Glutamatergic neuron (in vitro differentiated cells): ENCODE measurements around the gene TMCO6. TPM values are rescaled to one million over a fixed set of nuclear protein-coding genes. Genes with fewer than 3 reads are reported as not detected.
A peak's percentile ranks its signal among the peaks of the same experiment; 100 is the strongest.
"Not testable (repeated sequence)": the region's sequence is repeated elsewhere in the genome, so short reads cannot be mapped to it uniquely, and the experiment has no call there.

ENCODE experiments used
- DNase-seq: peaks from one replicate; pipeline ENCODE4 v3.0.0; 2022
- H3K27ac Mint-ChIP-seq: one replicate; pipeline ENCODE4 v1.8.0; 2020; ENCODE audit warnings: mild to moderate bottlenecking, mixed read lengths, inconsistent platforms; ENCODE audit not compliant: unreplicated experiment
- H3K27me3 Mint-ChIP-seq: one replicate; pipeline ENCODE4 v1.8.0; 2020; ENCODE audit warnings: mild to moderate bottlenecking, moderate library complexity, mixed read lengths, inconsistent platforms; ENCODE audit not compliant: unreplicated experiment
- H3K36me3 Mint-ChIP-seq: one replicate; pipeline ENCODE4 v1.8.0; 2020; ENCODE audit warnings: mild to moderate bottlenecking, mixed read lengths, inconsistent platforms; ENCODE audit not compliant: unreplicated experiment
- H3K4me1 Mint-ChIP-seq: one replicate; pipeline ENCODE4 v1.8.0; 2020; ENCODE audit warnings: mild to moderate bottlenecking, low read depth, mixed read lengths, inconsistent platforms; ENCODE audit not compliant: unreplicated experiment
- H3K4me3 Mint-ChIP-seq: one replicate; pipeline ENCODE4 v1.8.0; 2020; ENCODE audit warnings: mild to moderate bottlenecking, mixed read lengths, inconsistent platforms; ENCODE audit not compliant: unreplicated experiment
- H3K9me3 Mint-ChIP-seq: one replicate; pipeline ENCODE4 v1.8.0; 2020; ENCODE audit warnings: mild to moderate bottlenecking, moderate library complexity, mixed read lengths, inconsistent platforms; ENCODE audit not compliant: unreplicated experiment
- CTCF ChIP-seq: fragments of 200-600 bp; sonication (generic); IDR thresholded peaks from one replicate; pipeline ENCODE4 v1.5.0; 2021; ENCODE audit not compliant: partially characterized antibody, unreplicated experiment
- total RNA-seq: library from RNA; stranded (reverse); fragmentation: NEBNext Ultra II Directional; extraction: Animal tissue kit (Norgen Biotek cat#: 25700); gene quantifications from one replicate; pipeline ENCODE4 v1.2.1, GENCODE V29; 2021; ENCODE audit not compliant: unreplicated experiment

Gene TMCO6
- total RNA-seq, 1 donor from 2014 or later, result 12.5 TPM

DNA sequence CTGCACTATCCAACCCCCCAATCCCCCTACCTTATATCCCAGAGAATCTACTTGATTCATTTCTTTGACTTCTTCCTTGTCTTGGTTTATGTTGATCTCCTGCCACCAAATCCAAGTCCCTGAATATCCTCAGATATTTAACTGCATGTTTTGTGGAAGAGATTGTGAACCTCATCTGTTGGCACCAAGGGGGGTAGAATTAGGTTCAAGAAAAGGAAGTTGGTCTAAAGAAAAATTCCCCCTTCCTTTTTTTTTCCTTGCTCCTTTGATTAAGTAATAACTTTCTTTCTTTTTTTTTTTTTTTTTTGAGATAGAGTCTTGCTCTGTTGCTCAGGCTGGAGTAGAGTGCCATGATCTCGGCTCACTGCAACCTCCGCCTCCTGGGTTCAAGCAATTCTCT, 5.8 kb upstream of the TMCO6 start:
- Mint-ChIP-seq H3K4me3 (no peak overlapping the region), H3K27ac (no peak overlapping the region), H3K36me3 (peaks cover 7% of the 10 kb centered on the region), H3K9me3 (peaks cover 3% of the 10 kb centered on the region), H3K27me3 (peaks cover 13% of the 10 kb centered on the region), H3K4me1 (no peaks in the 10 kb centered on the region)
- DNase-seq, result no peak
- TF ChIP-seq CTCF, result no peak

GRCh38 chr5:140634103-140634502, 5.1 kb upstream of the TMCO6 start:
- H3K4me1 Mint-ChIP-seq, result peaks cover 3% of the 10 kb centered on the region
- DNase-seq, result no peak

GRCh38 chr5:140635291-140636257, 3.7 kb upstream of the TMCO6 start:
- peaks cover 7% of the 10 kb centered on the region for H3K4me1 Mint-ChIP-seq
- no peak for TF ChIP-seq CTCF
- H3K27me3 Mint-ChIP-seq, result peaks cover 23% of the 10 kb centered on the region
- H3K9me3 Mint-ChIP-seq, result peaks cover 11% of the 10 kb centered on the region
- no peak for DNase-seq
- H3K4me3 Mint-ChIP-seq, result no peak overlapping the region
- peaks cover 7% of the 10 kb centered on the region for H3K36me3 Mint-ChIP-seq
- H3K27ac Mint-ChIP-seq, result no peak overlapping the region

More at GRCh38 chr5:140634103-140634502, 5.1 kb upstream of the TMCO6 start:
- Mint-ChIP-seq H3K27me3 (peaks cover 17% of the 10 kb centered on the region), H3K4me3 (no peak overlapping the region), H3K27ac (no peak overlapping the region), H3K36me3 (peaks cover 7% of the 10 kb centered on the region), H3K9me3 (peaks cover 7% of the 10 kb centered on the region)
- no peak for TF ChIP-seq CTCF

DNA sequence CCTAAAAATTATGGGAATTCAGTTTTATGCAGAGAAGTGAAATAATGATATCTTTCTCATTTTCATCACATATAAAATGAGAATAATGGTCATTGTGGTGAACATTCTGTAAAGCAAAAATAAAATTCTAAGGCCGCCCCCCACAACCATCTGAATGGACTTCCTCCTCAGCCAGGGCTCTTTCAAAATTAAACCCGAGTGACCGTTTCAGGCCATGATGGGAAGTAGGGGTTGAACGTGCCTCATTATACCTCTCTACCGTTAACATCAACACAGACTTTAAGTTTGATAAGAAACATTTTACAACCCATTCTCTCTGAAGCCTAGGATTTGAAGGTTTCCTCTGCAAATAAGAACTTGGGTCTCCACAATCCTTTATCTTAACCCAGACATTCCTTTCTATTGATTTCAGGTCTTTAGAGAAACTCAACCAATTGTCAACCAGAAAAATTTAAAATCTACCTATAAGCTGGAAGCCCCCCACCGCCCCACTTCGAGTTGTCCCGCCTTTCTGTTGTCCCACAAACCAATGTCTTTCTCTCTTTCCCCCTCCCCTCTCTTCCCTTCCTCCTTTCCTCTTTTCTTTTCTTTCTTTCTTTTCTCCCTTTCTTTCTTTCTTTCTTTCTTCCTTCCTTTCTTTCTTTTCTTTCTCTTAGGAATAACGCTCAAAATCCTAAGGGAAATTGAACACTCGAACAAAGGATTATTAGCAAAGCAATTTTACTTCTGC, 1.7 kb upstream of the TMCO6 start:
- no peak overlapping the region for H3K4me3 Mint-ChIP-seq
- no peak overlapping the region for H3K27ac Mint-ChIP-seq
- H3K36me3 Mint-ChIP-seq, result peaks cover 3% of the 10 kb centered on the region
- peaks cover 21% of the 10 kb centered on the region for H3K27me3 Mint-ChIP-seq
- no peak for TF ChIP-seq CTCF
- peaks cover 7% of the 10 kb centered on the region for H3K4me1 Mint-ChIP-seq
- DNase-seq, result no peak
- peaks cover 9% of the 10 kb centered on the region for H3K9me3 Mint-ChIP-seq

DNA sequence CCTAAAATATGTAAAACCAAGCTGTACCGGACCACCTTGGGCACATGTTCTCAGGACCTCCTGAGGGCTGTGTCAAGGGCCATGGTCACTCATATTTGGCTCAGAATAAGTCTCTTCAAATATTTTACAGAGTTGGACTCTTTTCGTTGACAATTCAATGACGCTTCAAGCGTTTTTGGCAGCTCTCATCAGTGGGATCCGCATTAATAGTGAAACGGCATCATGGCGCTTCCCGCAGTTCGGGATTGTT, 428 bp upstream of the TMCO6 start:
- H3K27me3 Mint-ChIP-seq, result peaks cover 18% of the 10 kb centered on the region
- DNase-seq, H3K9me3 Mint-ChIP-seq, H3K36me3 Mint-ChIP-seq, H3K4me1 Mint-ChIP-seq: not testable (repeated sequence)
- peak overlapping the region; percentile 78 for H3K4me3 Mint-ChIP-seq
- peak overlapping the region; percentile 6 for H3K27ac Mint-ChIP-seq
